ENCODE results near the gene EIF2A.

EIF2A gene

GRCh38 chr3:150543128-150543527 lies 3.5 kb upstream of the EIF2A start:
- no peak for DNase-seq (ENCODE audit: low read depth in 3 of 3)

- no peak for DNase-seq (ENCODE audit: low read depth in 3 of 3)
These were observed 3.1 kb upstream of the EIF2A start for GRCh38 chr3:150543531-150543930.

GRCh38 chr3:150544041-150544440 lies 2.5 kb upstream of the EIF2A start:
- DNase-seq (ENCODE audit: low read depth in 3 of 3): no peak

GRCh38 chr3:150544726-150545125 lies 1.9 kb upstream of the EIF2A start:
- no peak for DNase-seq (ENCODE audit: low read depth in 3 of 3)

- peak in 2 of 3 experiments; percentile 2 to 7 for DNase-seq (ENCODE audit: low read depth in 3 of 3)
These were observed 965 bp upstream of the EIF2A start for GRCh38 chr3:150545419-150546225.

GRCh38 chr3:150547045-150547741 lies 606 bp downstream of the EIF2A start:
- DNase-seq (ENCODE audit: low read depth in 3 of 3): no peak

- no peak for DNase-seq (ENCODE audit: low read depth in 3 of 3)
These were observed 9.4 kb downstream of the EIF2A start for GRCh38 chr3:150555859-150556436.

GRCh38 chr3:150556792-150557191 lies 10.2 kb downstream of the EIF2A start:
- no peak for DNase-seq (ENCODE audit: low read depth in 3 of 3)

GRCh38 chr3:150557725-150558124 lies 11.1 kb downstream of the EIF2A start:
- no peak for DNase-seq (ENCODE audit: low read depth in 3 of 3)

GRCh38 chr3:150564243-150564642 lies 17.7 kb downstream of the EIF2A start:
- no peak for DNase-seq (ENCODE audit: low read depth in 3 of 3)

GRCh38 chr3:150567328-150567727 lies 20.7 kb downstream of the EIF2A start:
- DNase-seq (ENCODE audit: low read depth in 3 of 3): no peak

GRCh38 chr3:150577855-150578254 lies 31.3 kb downstream of the EIF2A start:
- DNase-seq (ENCODE audit: low read depth in 3 of 3): no peak

GRCh38 chr3:150581174-150581573 lies 34.6 kb downstream of the EIF2A start:
- no peak for DNase-seq (ENCODE audit: low read depth in 3 of 3)

- DNase-seq (ENCODE audit: low read depth in 3 of 3): no peak
These were observed 36.0 kb downstream of the EIF2A start for GRCh38 chr3:150582620-150583019.

- no peak for DNase-seq (ENCODE audit: low read depth in 3 of 3)
These were observed 36.4 kb downstream of the EIF2A start for GRCh38 chr3:150583028-150583427.

- no peak for DNase-seq (ENCODE audit: low read depth in 3 of 3)
These were observed 41.6 kb downstream of the EIF2A start for GRCh38 chr3:150588027-150588830.

GRCh38 chr3:150589759-150590158 lies 43.2 kb downstream of the EIF2A start:
- DNase-seq (ENCODE audit: low read depth in 3 of 3): no peak

GRCh38 chr3:150594150-150594549 lies 47.6 kb downstream of the EIF2A start:
- no peak for DNase-seq (ENCODE audit: low read depth in 3 of 3)

GRCh38 chr3:150597646-150598045 lies 51.1 kb downstream of the EIF2A start:
- DNase-seq (ENCODE audit: low read depth in 3 of 3): no peak

- DNase-seq (ENCODE audit: low read depth in 3 of 3): no peak
These were observed 53.2 kb downstream of the EIF2A start for GRCh38 chr3:150599611-150600297.

Data from stimulated activated CD4-positive, alpha-beta T cell treated with anti-CD3 and anti-CD28 coated beads, TNF-alpha, amount 100 ng/mL, for 24 hours (primary cell).